Panc1 (cell line): ENCODE measurements around the gene TMTC1. TPM values are rescaled to one million over a fixed set of nuclear protein-coding genes. Genes with fewer than 3 reads are reported as not detected.

ENCODE experiments used
- ATAC-seq: fragments of 200-7000 bp; cut with Tn5 transposase; 2 replicates; pipeline ENCODE4 v1.9.1; 2020; ENCODE audit warnings: mild to moderate bottlenecking, moderate library complexity
- BruUV-seq: library from RNA; stranded (reverse); fragments of 400-500 nt; replicated peaks from 2 replicates; lab custom pipeline; 2021; lab: Mats Ljungman, UMichigan
- CTCF ChIA-PET: fragments of 300-600 bp; sonication (Branson Sonifier 250); formaldehyde crosslinking; loops from one replicate; lab custom pipeline; 2022; ENCODE audit warnings: antibody characterized with exemption; lab: Charles Lee
- POLR2A ChIA-PET: fragments of 300-600 bp; sonication (Branson Sonifier 250); formaldehyde crosslinking; loops from one replicate; lab custom pipeline; 2022; ENCODE audit warnings: antibody characterized with exemption; lab: Charles Lee
- DNase-seq: peaks from one replicate; pipeline ENCODE4 v3.0.0-alpha.2; 2010; ENCODE audit warnings: low read depth, low spot score
- H3K27ac ChIP-seq: 2 replicates; pipeline ENCODE4 v1.5.1; 2011; ENCODE audit warnings: mild to moderate bottlenecking, low read length, inconsistent platforms
- H3K27me3 ChIP-seq: fragments of 200-500 bp; sonication (Bioruptor generic); 2 replicates; pipeline ENCODE4 v1.6.0; 2014; ENCODE audit warnings: low read length, inconsistent platforms; ENCODE audit not compliant: control insufficient read depth, insufficient read depth
- H3K36me3 ChIP-seq: fragments of 200-500 bp; sonication (Bioruptor generic); 2 replicates; pipeline ENCODE4 v1.5.1; 2014; ENCODE audit warnings: inconsistent platforms, mild to moderate bottlenecking, low read length, moderate library complexity; ENCODE audit not compliant: control insufficient read depth, insufficient read depth
- H3K4me1 ChIP-seq: 2 replicates; pipeline ENCODE4 v1.5.1; 2011; ENCODE audit warnings: inconsistent platforms, mild to moderate bottlenecking, low read length, moderate library complexity; ENCODE audit not compliant: control insufficient read depth, insufficient read depth
- H3K4me3 ChIP-seq, 2 experiments: 2 replicates each; pipeline ENCODE4 v1.5.1; 2011 to 2012; ENCODE audit warnings: low read depth in 2 of 2, low read length in 2 of 2, mild to moderate bottlenecking in 2 of 2, inconsistent platforms in 1 of 2, moderate library complexity in 1 of 2
- H3K9me3 ChIP-seq: fragments of 200-500 bp; sonication (Bioruptor generic); 2 replicates; pipeline ENCODE4 v1.5.1; 2014; ENCODE audit warnings: low read depth, mild to moderate bottlenecking, inconsistent platforms, low read length, moderate library complexity; ENCODE audit not compliant: control insufficient read depth, insufficient read depth
- POLR2AphosphoS5 ChIP-seq: IDR thresholded peaks from 2 replicates; pipeline ENCODE4 v1.6.1; 2012; ENCODE audit warnings: mild to moderate bottlenecking, low read depth, low read length, moderate library complexity
- REST ChIP-seq, 2 experiments: IDR thresholded peaks; 2 replicates each; pipeline ENCODE4 v1.6.1; 2011 to 2012; ENCODE audit warnings: low read depth in 2 of 2, control low read depth in 1 of 2, low read length in 1 of 2, mild to moderate bottlenecking in 1 of 2, moderate library complexity in 1 of 2; ENCODE audit not compliant: insufficient read depth in 1 of 2
- SIN3A ChIP-seq: IDR thresholded peaks from 2 replicates; pipeline ENCODE4 v1.6.1; 2012; ENCODE audit warnings: low read depth, mild to moderate bottlenecking, low read length, moderate library complexity, borderline replicate concordance; ENCODE audit not compliant: insufficient read depth
- TCF7L2 ChIP-seq: IDR thresholded peaks from 2 replicates; pipeline ENCODE4 v1.6.1; 2011; ENCODE audit warnings: mild to moderate bottlenecking, low read depth, low read length, inconsistent platforms
- in situ Hi-C: cut with HindIII; loops from 2 replicates; pipeline ENCODE4 v1.10.0; 2016; ENCODE audit warnings: low sequenced_read_pairs, low pct_unique_long_range_greater_than_20kb
- intact Hi-C: fragments of 100-400 bp; cut with micrococcal nuclease; formaldehyde crosslinking; loops from one replicate; pipeline ENCODE4 v1.10.0; 2022; ENCODE audit not compliant: unreplicated experiment
- total RNA-seq: library from RNA; stranded (reverse); gene quantifications from one replicate; pipeline ENCODE4 v1.2.1, GENCODE V29; 2021; ENCODE audit not compliant: unreplicated experiment
- TF ChIP-seq, protein P1 (sequence below): fragments of 450-650 bp; IDR thresholded peaks from 2 replicates; pipeline ENCODE4 v1.5.1; 2017; ENCODE audit warnings: mild to moderate bottlenecking

Gene TMTC1
- total RNA-seq, 1 experiment from 2014 or later: 0.28 TPM

DNA sequence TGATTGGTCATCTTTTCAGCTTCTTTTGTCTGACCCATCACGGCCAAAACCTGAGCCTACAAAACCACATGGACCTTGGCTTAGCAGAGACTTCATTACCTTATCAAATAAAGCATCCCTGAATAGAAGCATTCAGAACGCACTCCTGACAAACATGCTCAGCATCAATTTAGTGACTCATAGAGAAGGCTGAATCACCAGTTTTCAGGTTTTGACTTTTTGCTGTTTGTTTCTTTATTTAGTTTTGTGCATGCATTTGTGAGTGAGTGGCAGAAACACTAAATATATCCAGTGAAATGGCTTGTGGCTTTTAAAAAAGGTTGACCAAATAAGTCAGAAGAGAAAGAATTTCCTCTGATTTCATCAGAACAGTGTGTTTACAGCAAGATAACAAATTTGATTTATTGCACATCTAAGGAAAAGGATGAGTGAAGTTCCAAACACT is 267.3 kb downstream of the TMTC1 start:
- ATAC-seq: no peak
- Histone ChIP-seq H3K27me3 (peaks cover 6% of the 10 kb centered on the region; the same call in 1 of the 2 replicates), H3K27ac (no peak overlapping the region), H3K9me3 (no peaks in the 10 kb centered on the region), H3K4me1 (no peaks in the 10 kb centered on the region), H3K36me3 (no peaks in the 10 kb centered on the region), H3K4me3 (no peak overlapping the region)
- intact Hi-C loops (loop anchor here (5.0 kb wide), 2 partner anchors 209 to 1001 kb away; no protein-coding TSS in a partner anchor), in situ Hi-C loops (no loop called here)
- ChIA-PET CTCF (no interaction called here), POLR2A (no interaction called here)
- DNase-seq: no peak
- BruUV-seq: no TSS peak
- no peak for TF ChIP-seq REST (IDR thresholded peaks at IDR 0.05; ENCODE audit: insufficient read depth in 1 of 2, low read depth in 2 of 2, low read length in 1 of 2)
- TF ChIP-seq POLR2AphosphoS5: no peak
- TF ChIP-seq, protein P1, sequence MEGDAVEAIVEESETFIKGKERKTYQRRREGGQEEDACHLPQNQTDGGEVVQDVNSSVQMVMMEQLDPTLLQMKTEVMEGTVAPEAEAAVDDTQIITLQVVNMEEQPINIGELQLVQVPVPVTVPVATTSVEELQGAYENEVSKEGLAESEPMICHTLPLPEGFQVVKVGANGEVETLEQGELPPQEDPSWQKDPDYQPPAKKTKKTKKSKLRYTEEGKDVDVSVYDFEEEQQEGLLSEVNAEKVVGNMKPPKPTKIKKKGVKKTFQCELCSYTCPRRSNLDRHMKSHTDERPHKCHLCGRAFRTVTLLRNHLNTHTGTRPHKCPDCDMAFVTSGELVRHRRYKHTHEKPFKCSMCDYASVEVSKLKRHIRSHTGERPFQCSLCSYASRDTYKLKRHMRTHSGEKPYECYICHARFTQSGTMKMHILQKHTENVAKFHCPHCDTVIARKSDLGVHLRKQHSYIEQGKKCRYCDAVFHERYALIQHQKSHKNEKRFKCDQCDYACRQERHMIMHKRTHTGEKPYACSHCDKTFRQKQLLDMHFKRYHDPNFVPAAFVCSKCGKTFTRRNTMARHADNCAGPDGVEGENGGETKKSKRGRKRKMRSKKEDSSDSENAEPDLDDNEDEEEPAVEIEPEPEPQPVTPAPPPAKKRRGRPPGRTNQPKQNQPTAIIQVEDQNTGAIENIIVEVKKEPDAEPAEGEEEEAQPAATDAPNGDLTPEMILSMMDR: no peak
- no peak for TF ChIP-seq TCF7L2
- no peak for TF ChIP-seq SIN3A

- in situ Hi-C loops: no loop called here
- H3K36me3 ChIP-seq: no peaks in the 10 kb centered on the region
- ChIA-PET CTCF (no interaction called here), POLR2A (no interaction called here)
- DNase-seq (no peak), ATAC-seq (no peak)
- BruUV-seq: no TSS peak
- intact Hi-C loops: no loop called here
- no peak overlapping the region for H3K4me3 ChIP-seq
- H3K4me1 ChIP-seq: no peaks in the 10 kb centered on the region
- TF ChIP-seq SIN3A: no peak
- no peak for TF ChIP-seq TCF7L2
- TF ChIP-seq REST (IDR thresholded peaks at IDR 0.05; ENCODE audit: insufficient read depth in 1 of 2, low read depth in 2 of 2, low read length in 1 of 2): no peak
- no peaks in the 10 kb centered on the region for H3K9me3 ChIP-seq
- H3K27ac ChIP-seq: no peak overlapping the region
- H3K27me3 ChIP-seq: peaks cover 10% of the 10 kb centered on the region; the same call in 1 of the 2 replicates
Measured at GRCh38 chr12:29510591-29511185, 273.1 kb downstream of the TMTC1 start.
